Neural progenitor cell (in vitro differentiated cells): ENCODE measurements around the gene ST6GAL2. TPM values are rescaled to one million over a fixed set of nuclear protein-coding genes. Genes with fewer than 3 reads are reported as not detected.

Experiments
- DNase-seq: peaks from one replicate; pipeline ENCODE4 v3.0.0-alpha.2; 2016; ENCODE audit warnings: low spot score
- H2AFZ ChIP-seq: fragments of 200-600 bp; sonication (generic); replicated peaks from 2 replicates; pipeline ENCODE4 v1.6.1; 2016; ENCODE audit warnings: antibody characterized with exemption
- H3F3A ChIP-seq: fragments of 200-600 bp; sonication (generic); 2 replicates; pipeline ENCODE4 v1.6.1; 2016; ENCODE audit warnings: antibody characterized with exemption, low read depth
- H3K27ac ChIP-seq: fragments of 200-600 bp; sonication (generic); 2 replicates; pipeline ENCODE4 v1.5.1; 2016; ENCODE audit warnings: mild to moderate bottlenecking
- H3K27me3 ChIP-seq: fragments of 200-600 bp; sonication (generic); 2 replicates; pipeline ENCODE4 v1.6.1; 2016; ENCODE audit warnings: mild to moderate bottlenecking, moderate library complexity
- H3K36me3 ChIP-seq: fragments of 200-600 bp; sonication (generic); 2 replicates; pipeline ENCODE4 v1.5.1; 2016
- H3K4me1 ChIP-seq: fragments of 200-600 bp; sonication (generic); 2 replicates; pipeline ENCODE4 v1.6.1; 2016; ENCODE audit warnings: mixed run types
- H3K4me2 ChIP-seq: fragments of 200-600 bp; sonication (generic); 2 replicates; pipeline ENCODE4 v1.6.1; 2016
- H3K4me3 ChIP-seq: fragments of 200-600 bp; sonication (generic); 2 replicates; pipeline ENCODE4 v1.5.1; 2016
- H3K79me2 ChIP-seq: fragments of 200-600 bp; sonication (generic); 2 replicates; pipeline ENCODE4 v1.6.1; 2016; ENCODE audit warnings: low read depth
- H3K9ac ChIP-seq: fragments of 200-600 bp; sonication (generic); 2 replicates; pipeline ENCODE4 v1.6.1; 2016
- H3K9me3 ChIP-seq: fragments of 200-600 bp; sonication (generic); 2 replicates; pipeline ENCODE4 v1.5.1; 2016; ENCODE audit warnings: low read depth
- H4K20me1 ChIP-seq: fragments of 200-600 bp; sonication (generic); 2 replicates; pipeline ENCODE4 v1.6.1; 2016; ENCODE audit warnings: low read depth
- H3K27ac Mint-ChIP-seq: 3 replicates; pipeline ENCODE4 v1.8.0; 2021; ENCODE audit warnings: mixed read lengths
- H3K27me3 Mint-ChIP-seq: 2 replicates; pipeline ENCODE4 v1.8.0; 2022; ENCODE audit warnings: low read depth, mild to moderate bottlenecking, inconsistent platforms, moderate library complexity, mixed read lengths; ENCODE audit not compliant: insufficient read depth
- H3K36me3 Mint-ChIP-seq: 3 replicates; pipeline ENCODE4 v1.8.0; 2021; ENCODE audit warnings: mixed read lengths
- H3K4me1 Mint-ChIP-seq: 3 replicates; pipeline ENCODE4 v1.8.0; 2021; ENCODE audit warnings: mixed read lengths
- H3K4me3 Mint-ChIP-seq: 3 replicates; pipeline ENCODE4 v1.8.0; 2021; ENCODE audit warnings: mild to moderate bottlenecking, moderate library complexity, mixed read lengths
- H3K9me3 Mint-ChIP-seq: 3 replicates; pipeline ENCODE4 v1.8.0; 2020; ENCODE audit warnings: mixed read lengths
- EZH2 ChIP-seq: fragments of 200-600 bp; sonication (generic); IDR thresholded peaks from 2 replicates; pipeline ENCODE4 v1.6.1; 2017; ENCODE audit warnings: antibody characterized with exemption, mild to moderate bottlenecking, moderate library complexity
- EZH2phosphoT487 ChIP-seq: fragments of 200-600 bp; sonication (generic); IDR thresholded peaks from 2 replicates; pipeline ENCODE4 v1.6.1; 2017; ENCODE audit warnings: antibody characterized with exemption
- total RNA-seq: library from RNA; depleted of rRNA; stranded (reverse); fragments of >200 nt; gene quantifications from 2 replicates; pipeline ENCODE4 v1.2.3, GENCODE V29; 2015; ENCODE audit warnings: low replicate concordance
- TF ChIP-seq, protein P1 (sequence below): fragments of 200-600 bp; sonication (generic); IDR thresholded peaks from 2 replicates; pipeline ENCODE4 v1.5.1; 2017; ENCODE audit warnings: antibody characterized with exemption, mild to moderate bottlenecking

The ST6GAL2 gene
- total RNA-seq, 1 donor from 2014 or later: 10.1 TPM

DNA sequence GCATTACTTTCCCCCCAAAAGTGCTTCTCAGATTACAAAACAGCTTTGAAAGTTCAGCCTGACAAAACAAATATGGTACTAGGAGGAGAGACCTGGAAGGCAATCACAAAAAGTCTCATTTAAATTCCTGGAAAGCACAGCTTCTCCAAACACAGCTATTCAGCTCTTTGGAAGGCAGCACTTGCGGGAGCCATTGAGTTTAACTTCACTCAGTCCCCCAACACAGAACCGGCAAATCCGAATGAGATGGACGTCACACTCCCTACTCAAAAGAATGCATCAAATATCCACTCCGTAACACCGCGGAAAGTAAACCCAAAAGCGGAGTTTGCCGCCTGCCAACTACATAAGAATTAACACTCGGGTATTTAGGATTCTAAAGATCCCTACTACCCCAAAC lies 638 bp downstream of the ST6GAL2 start:
- peaks cover 39% of the 10 kb centered on the region for H3K4me1 Mint-ChIP-seq
- Histone ChIP-seq H2AFZ (peak overlapping the region; percentile 87), H3K9ac (no peak overlapping the region), H3K4me2 (peak overlapping the region; percentile 97), H3K4me1 (peaks cover 8% of the 10 kb centered on the region), H3K36me3 (no peaks in the 10 kb centered on the region), H3K27ac (no peak overlapping the region), H3K9me3 (no peaks in the 10 kb centered on the region), H4K20me1 (peaks cover 25% of the 10 kb centered on the region), H3K4me3 (peak overlapping the region; percentile 86), H3K27me3 (peaks cover 62% of the 10 kb centered on the region), H3K79me2 (peaks cover 7% of the 10 kb centered on the region), H3F3A (peaks cover 8% of the 10 kb centered on the region)
- H3K9me3 Mint-ChIP-seq: peaks cover 2% of the 10 kb centered on the region
- peak overlapping the region; percentile 100 for H3K4me3 Mint-ChIP-seq
- peaks cover 7% of the 10 kb centered on the region for H3K27me3 Mint-ChIP-seq
- peak; percentile 63 for DNase-seq
- peaks cover 8% of the 10 kb centered on the region for H3K36me3 Mint-ChIP-seq
- no peak for TF ChIP-seq EZH2phosphoT487
- no peak for TF ChIP-seq EZH2
- TF ChIP-seq, protein P1, sequence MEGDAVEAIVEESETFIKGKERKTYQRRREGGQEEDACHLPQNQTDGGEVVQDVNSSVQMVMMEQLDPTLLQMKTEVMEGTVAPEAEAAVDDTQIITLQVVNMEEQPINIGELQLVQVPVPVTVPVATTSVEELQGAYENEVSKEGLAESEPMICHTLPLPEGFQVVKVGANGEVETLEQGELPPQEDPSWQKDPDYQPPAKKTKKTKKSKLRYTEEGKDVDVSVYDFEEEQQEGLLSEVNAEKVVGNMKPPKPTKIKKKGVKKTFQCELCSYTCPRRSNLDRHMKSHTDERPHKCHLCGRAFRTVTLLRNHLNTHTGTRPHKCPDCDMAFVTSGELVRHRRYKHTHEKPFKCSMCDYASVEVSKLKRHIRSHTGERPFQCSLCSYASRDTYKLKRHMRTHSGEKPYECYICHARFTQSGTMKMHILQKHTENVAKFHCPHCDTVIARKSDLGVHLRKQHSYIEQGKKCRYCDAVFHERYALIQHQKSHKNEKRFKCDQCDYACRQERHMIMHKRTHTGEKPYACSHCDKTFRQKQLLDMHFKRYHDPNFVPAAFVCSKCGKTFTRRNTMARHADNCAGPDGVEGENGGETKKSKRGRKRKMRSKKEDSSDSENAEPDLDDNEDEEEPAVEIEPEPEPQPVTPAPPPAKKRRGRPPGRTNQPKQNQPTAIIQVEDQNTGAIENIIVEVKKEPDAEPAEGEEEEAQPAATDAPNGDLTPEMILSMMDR: no peak
- H3K27ac Mint-ChIP-seq: peak overlapping the region; percentile 96

DNA sequence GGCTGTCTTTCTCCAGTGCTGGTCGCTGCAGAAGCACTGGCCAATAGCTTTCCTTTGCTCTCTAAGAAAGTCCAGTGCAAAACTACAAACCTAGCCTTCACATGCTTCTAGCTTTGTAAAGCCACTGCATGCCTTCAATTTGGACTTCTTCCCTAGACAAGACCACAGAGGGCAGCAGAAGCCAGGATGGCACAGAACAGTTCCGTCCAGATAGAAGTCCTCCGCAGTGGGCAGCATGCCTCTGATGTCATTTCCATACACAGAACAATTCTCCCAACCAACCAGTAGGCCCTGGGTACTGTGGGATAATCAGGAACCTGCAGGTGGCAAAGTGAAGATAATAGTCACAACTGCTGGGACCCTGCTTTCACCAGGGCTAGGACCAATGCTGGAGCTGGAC lies 3.3 kb downstream of the ST6GAL2 start:
- H3K9me3 Mint-ChIP-seq: peaks cover 14% of the 10 kb centered on the region
- peak overlapping the region; percentile 69 for H3K4me3 Mint-ChIP-seq
- Histone ChIP-seq H3F3A (peaks cover 8% of the 10 kb centered on the region), H3K4me2 (no peak overlapping the region), H2AFZ (no peak overlapping the region), H3K9me3 (no peaks in the 10 kb centered on the region), H3K27ac (no peak overlapping the region), H3K79me2 (peaks cover 11% of the 10 kb centered on the region), H3K27me3 (peaks cover 42% of the 10 kb centered on the region), H3K4me3 (no peak overlapping the region), H3K36me3 (no peaks in the 10 kb centered on the region), H4K20me1 (peaks cover 25% of the 10 kb centered on the region), H3K4me1 (peaks cover 6% of the 10 kb centered on the region), H3K9ac (no peak overlapping the region)
- no peak overlapping the region for H3K27ac Mint-ChIP-seq
- peak; percentile 28 for DNase-seq
- H3K27me3 Mint-ChIP-seq: peaks cover 7% of the 10 kb centered on the region
- peaks cover 32% of the 10 kb centered on the region for H3K4me1 Mint-ChIP-seq
- peaks cover 25% of the 10 kb centered on the region for H3K36me3 Mint-ChIP-seq
- no peak for TF ChIP-seq EZH2
- TF ChIP-seq, protein P1: peak; percentile 36

DNA sequence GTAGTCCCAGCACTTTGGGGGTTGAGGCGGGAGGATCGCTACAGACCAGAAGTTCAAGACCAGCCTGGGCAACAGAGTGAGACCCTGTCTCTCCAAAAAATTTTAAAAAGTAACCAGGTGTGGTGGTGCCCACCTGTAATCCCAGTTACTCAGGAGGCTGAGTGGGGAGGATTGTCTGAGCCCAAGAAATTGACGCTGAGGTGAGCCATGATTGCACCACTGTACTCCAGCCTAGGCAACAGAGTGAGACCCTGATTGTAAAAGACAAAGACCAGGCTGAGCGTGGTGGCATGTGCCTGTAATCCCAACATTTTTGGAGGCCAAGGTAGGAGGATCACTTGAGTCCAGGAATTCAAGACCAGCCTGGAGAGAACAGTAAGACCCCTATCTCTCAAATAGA lies 7.8 kb downstream of the ST6GAL2 start:
- H3K27ac ChIP-seq: no peak overlapping the region
- no peaks in the 10 kb centered on the region for H3K36me3 ChIP-seq
- no peaks in the 10 kb centered on the region for H3K27me3 Mint-ChIP-seq
- H3K9ac ChIP-seq: no peak overlapping the region
- no peak overlapping the region for H3K4me3 Mint-ChIP-seq
- DNase-seq: no peak
- no peaks in the 10 kb centered on the region for H3K9me3 ChIP-seq
- no peaks in the 10 kb centered on the region for H3F3A ChIP-seq
- H4K20me1 ChIP-seq: peaks cover 16% of the 10 kb centered on the region
- peaks cover 14% of the 10 kb centered on the region for H3K4me1 Mint-ChIP-seq
- peaks cover 5% of the 10 kb centered on the region for H3K79me2 ChIP-seq
- TF ChIP-seq EZH2 (no peak), EZH2phosphoT487 (no peak)
- TF ChIP-seq, protein P1: no peak
- H3K4me2 ChIP-seq: no peak overlapping the region
- H3K27me3 ChIP-seq: peaks cover 11% of the 10 kb centered on the region
- no peak overlapping the region for H2AFZ ChIP-seq
- no peak overlapping the region for H3K27ac Mint-ChIP-seq
- no peak overlapping the region for H3K4me3 ChIP-seq
- no peaks in the 10 kb centered on the region for H3K4me1 ChIP-seq
- H3K9me3 Mint-ChIP-seq: peaks cover 28% of the 10 kb centered on the region
- peaks cover 41% of the 10 kb centered on the region for H3K36me3 Mint-ChIP-seq
